ENCODE measurements around the gene SYT14. TPM values are rescaled to one million over a fixed set of nuclear protein-coding genes. Genes with fewer than 3 reads are reported as not detected.
A peak's percentile ranks its signal among the peaks of the same experiment; 100 is the strongest.
"Not testable (repeated sequence)": the region's sequence is repeated elsewhere in the genome, so short reads cannot be mapped to it uniquely, and the experiment has no call there.

SYT14 gene
- total RNA-seq, 1 experiment from 2014 or later: 2.1 TPM

DNA sequence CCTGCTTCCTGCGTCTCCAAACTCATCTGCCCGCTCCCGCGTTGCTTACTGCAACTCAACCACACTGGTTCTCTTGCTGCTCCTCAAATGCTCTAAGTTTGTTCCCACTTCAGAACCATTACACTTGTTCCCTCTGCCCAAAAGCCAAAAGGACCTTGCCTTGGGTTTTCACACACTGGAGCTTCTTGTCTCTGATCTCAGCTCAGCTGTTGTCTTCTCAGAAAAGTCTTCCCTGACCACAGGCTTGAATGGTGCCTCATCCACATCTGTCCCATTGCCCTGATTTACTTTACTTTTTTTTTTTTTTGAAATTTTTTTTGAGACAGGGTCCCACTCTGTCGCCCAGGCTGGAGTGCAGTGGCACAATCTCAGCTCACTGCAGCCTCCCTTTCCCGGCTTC lies 44.3 kb upstream of the SYT14 start:
- no peak for DNase-seq
- Mint-ChIP-seq H3K36me3 (ENCODE audit: insufficient read depth, unreplicated experiment) (peaks cover 11% of the 10 kb centered on the region), H3K4me3 (ENCODE audit: low read depth, unreplicated experiment) (no peak overlapping the region), H3K27me3 (ENCODE audit: unreplicated experiment) (no peaks in the 10 kb centered on the region), H3K27ac (ENCODE audit: unreplicated experiment) (no peak overlapping the region), H3K9me3 (ENCODE audit: low read depth, unreplicated experiment) (no peaks in the 10 kb centered on the region), H3K4me1 (ENCODE audit: low read depth, unreplicated experiment) (peaks cover 40% of the 10 kb centered on the region)
- no TSS peak for BruUV-seq (replicated peaks)
- intact Hi-C loops (cut with micrococcal nuclease; ENCODE audit: unreplicated experiment): loop anchor here (2.0 kb wide), 1 partner anchor 41 kb away; no protein-coding TSS in a partner anchor
- CTCF ChIA-PET: interaction anchor here (0.7 kb wide), 1 partner anchor 1660 kb away, joined by 4 read pairs; no protein-coding TSS in a partner anchor
- TF ChIP-seq, protein P1, sequence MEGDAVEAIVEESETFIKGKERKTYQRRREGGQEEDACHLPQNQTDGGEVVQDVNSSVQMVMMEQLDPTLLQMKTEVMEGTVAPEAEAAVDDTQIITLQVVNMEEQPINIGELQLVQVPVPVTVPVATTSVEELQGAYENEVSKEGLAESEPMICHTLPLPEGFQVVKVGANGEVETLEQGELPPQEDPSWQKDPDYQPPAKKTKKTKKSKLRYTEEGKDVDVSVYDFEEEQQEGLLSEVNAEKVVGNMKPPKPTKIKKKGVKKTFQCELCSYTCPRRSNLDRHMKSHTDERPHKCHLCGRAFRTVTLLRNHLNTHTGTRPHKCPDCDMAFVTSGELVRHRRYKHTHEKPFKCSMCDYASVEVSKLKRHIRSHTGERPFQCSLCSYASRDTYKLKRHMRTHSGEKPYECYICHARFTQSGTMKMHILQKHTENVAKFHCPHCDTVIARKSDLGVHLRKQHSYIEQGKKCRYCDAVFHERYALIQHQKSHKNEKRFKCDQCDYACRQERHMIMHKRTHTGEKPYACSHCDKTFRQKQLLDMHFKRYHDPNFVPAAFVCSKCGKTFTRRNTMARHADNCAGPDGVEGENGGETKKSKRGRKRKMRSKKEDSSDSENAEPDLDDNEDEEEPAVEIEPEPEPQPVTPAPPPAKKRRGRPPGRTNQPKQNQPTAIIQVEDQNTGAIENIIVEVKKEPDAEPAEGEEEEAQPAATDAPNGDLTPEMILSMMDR (IDR thresholded peaks at IDR 0.05; ENCODE audit: unreplicated experiment): no peak

DNA sequence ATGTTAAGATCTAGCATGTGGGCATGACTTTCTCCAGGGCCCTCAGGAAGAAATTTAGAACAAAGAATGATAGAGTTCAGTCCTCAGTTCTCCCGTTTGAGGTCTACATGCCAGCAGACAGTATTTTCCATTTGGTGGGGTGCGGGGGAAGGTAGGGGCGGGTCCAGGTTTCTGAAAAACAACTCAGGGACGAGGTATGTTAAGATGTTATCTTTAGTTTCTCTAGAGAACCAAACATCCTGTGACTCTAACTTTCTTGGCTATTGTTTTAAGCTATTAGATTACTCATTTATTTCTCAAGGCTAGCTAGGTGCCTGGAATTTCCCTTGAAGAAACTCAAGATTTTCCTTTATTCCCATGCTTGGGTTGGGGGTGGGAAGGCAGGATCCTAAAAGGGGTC lies 42.3 kb upstream of the SYT14 start:
- TF ChIP-seq, protein P1 (IDR thresholded peaks at IDR 0.05; ENCODE audit: unreplicated experiment): no peak
- H3K9me3 Mint-ChIP-seq (ENCODE audit: low read depth, unreplicated experiment): no peaks in the 10 kb centered on the region
- BruUV-seq (replicated peaks): no TSS peak
- peaks cover 47% of the 10 kb centered on the region for H3K4me1 Mint-ChIP-seq (ENCODE audit: low read depth, unreplicated experiment)
- H3K27ac Mint-ChIP-seq (ENCODE audit: unreplicated experiment): peak overlapping the region; percentile 91
- H3K4me3 Mint-ChIP-seq (ENCODE audit: low read depth, unreplicated experiment): peak overlapping the region; percentile 2
- DNase-seq: peak; percentile 56
- H3K27me3 Mint-ChIP-seq (ENCODE audit: unreplicated experiment): no peaks in the 10 kb centered on the region
- intact Hi-C loops (cut with micrococcal nuclease; ENCODE audit: unreplicated experiment): loop anchor here (2.0 to 5.0 kb wide), 2 partner anchors 33 to 39 kb away; no protein-coding TSS in a partner anchor
- H3K36me3 Mint-ChIP-seq (ENCODE audit: insufficient read depth, unreplicated experiment): peaks cover 11% of the 10 kb centered on the region
- CTCF ChIA-PET: interaction anchor here (0.6 to 1.0 kb wide), 4 partner anchors 32 to 93 kb away, joined by 3 to 4 read pairs (median 4); no protein-coding TSS in a partner anchor

DNA sequence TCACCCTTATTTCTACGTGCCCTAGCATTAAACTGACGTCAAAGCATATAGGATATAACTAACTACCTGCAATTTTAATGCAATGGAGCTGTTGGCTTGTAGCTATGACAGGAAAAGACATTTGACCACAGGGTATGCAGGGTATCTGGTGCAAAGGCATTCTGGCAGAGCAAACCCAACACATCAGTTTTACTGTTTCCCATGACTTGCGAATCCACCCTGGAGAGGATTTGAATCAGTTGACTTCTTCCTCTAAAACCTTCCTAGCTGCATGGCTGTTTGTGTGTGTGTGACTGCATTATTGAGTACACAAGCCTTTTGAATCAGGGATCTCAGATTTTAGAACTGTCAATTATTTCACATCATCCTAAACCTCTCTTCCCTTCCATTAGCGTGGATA lies 41.7 kb upstream of the SYT14 start:
- TF ChIP-seq, protein P1 (IDR thresholded peaks at IDR 0.05; ENCODE audit: unreplicated experiment): no peak
- peak overlapping the region; percentile 2 for H3K4me3 Mint-ChIP-seq (ENCODE audit: low read depth, unreplicated experiment)
- BruUV-seq (replicated peaks): no TSS peak
- H3K4me1 Mint-ChIP-seq (ENCODE audit: low read depth, unreplicated experiment): peaks cover 53% of the 10 kb centered on the region
- CTCF ChIA-PET: interaction anchor here (1.0 kb wide), 2 partner anchors 33 to 71 kb away, joined by 3 to 4 read pairs; no protein-coding TSS in a partner anchor
- DNase-seq: no peak
- peak overlapping the region; percentile 91 for H3K27ac Mint-ChIP-seq (ENCODE audit: unreplicated experiment)
- H3K27me3 Mint-ChIP-seq (ENCODE audit: unreplicated experiment): no peaks in the 10 kb centered on the region
- intact Hi-C loops (cut with micrococcal nuclease; ENCODE audit: unreplicated experiment): loop anchor here (5.0 kb wide), 1 partner anchor 34 kb away; no protein-coding TSS in a partner anchor
- peaks cover 11% of the 10 kb centered on the region for H3K36me3 Mint-ChIP-seq (ENCODE audit: insufficient read depth, unreplicated experiment)
- H3K9me3 Mint-ChIP-seq (ENCODE audit: low read depth, unreplicated experiment): no peaks in the 10 kb centered on the region

DNA sequence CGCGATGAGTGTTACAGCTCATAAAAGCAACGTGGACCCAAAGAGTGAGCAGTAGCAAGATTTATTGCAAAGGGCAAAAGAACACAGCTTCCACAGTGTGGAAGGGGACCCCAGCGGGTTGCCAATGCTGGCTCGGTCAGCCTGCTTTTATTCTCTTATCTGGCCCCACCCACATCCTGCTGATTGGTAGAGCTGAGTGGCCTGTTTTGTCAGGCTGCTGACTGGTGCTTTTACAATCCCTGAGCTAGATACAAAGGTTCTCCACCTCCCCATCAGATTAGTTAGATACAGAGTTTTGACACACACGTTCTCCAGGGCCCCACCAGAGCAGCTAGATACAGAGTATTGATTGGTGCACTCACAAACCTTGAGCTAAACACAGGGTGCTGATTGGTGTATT lies 39.7 kb upstream of the SYT14 start:
- H3K27me3 Mint-ChIP-seq (ENCODE audit: unreplicated experiment); BruUV-seq (replicated peaks); H3K27ac Mint-ChIP-seq (ENCODE audit: unreplicated experiment); H3K9me3 Mint-ChIP-seq (ENCODE audit: low read depth, unreplicated experiment); DNase-seq; CTCF ChIA-PET; H3K4me3 Mint-ChIP-seq (ENCODE audit: low read depth, unreplicated experiment): not testable (repeated sequence)
- peaks cover 52% of the 10 kb centered on the region for H3K4me1 Mint-ChIP-seq (ENCODE audit: low read depth, unreplicated experiment)
- peaks cover 11% of the 10 kb centered on the region for H3K36me3 Mint-ChIP-seq (ENCODE audit: insufficient read depth, unreplicated experiment)
- intact Hi-C loops (cut with micrococcal nuclease; ENCODE audit: unreplicated experiment): loop anchor here (5.0 kb wide), 1 partner anchor 36 kb away; no protein-coding TSS in a partner anchor

DNA sequence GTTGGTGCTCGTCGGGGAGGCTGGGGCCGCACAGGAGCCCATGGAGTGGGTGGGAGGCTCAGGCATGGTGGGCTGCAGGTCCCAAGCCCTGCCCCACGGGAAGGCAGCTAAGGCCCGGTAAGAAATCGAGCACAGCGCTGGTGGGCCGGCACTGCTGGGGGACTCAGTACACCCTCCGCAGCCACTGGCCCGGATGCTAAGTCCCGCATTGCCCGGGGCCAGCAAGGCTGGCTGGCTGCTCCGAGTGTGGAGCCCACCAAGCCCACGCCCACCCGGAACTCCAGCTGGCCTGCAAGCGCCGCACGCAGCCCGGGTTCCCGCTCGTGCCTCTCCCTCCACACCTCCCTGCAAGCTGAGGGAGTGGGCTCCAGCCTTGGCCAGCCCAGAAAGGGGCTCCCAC lies 39.2 kb upstream of the SYT14 start:
- BruUV-seq (replicated peaks); H3K4me3 Mint-ChIP-seq (ENCODE audit: low read depth, unreplicated experiment); DNase-seq; H3K27me3 Mint-ChIP-seq (ENCODE audit: unreplicated experiment); H3K27ac Mint-ChIP-seq (ENCODE audit: unreplicated experiment); H3K9me3 Mint-ChIP-seq (ENCODE audit: low read depth, unreplicated experiment); CTCF ChIA-PET: not testable (repeated sequence)
- intact Hi-C loops (cut with micrococcal nuclease; ENCODE audit: unreplicated experiment): loop anchor here (5.0 kb wide), 1 partner anchor 37 kb away; no protein-coding TSS in a partner anchor
- peaks cover 11% of the 10 kb centered on the region for H3K36me3 Mint-ChIP-seq (ENCODE audit: insufficient read depth, unreplicated experiment)
- H3K4me1 Mint-ChIP-seq (ENCODE audit: low read depth, unreplicated experiment): peaks cover 47% of the 10 kb centered on the region

Measured in Calu3 (cell line).